ENCODE results near the gene SDSL. TPM values are rescaled to one million over a fixed set of nuclear protein-coding genes. Genes with fewer than 3 reads are reported as not detected.
A peak's percentile ranks its signal among the peaks of the same experiment; 100 is the strongest.

The SDSL gene
- polyA plus RNA-seq, 1 donor (not counting 4 experiments of a cell fraction or from before 2014, with no cell fraction given), result 1.9 TPM

DNA sequence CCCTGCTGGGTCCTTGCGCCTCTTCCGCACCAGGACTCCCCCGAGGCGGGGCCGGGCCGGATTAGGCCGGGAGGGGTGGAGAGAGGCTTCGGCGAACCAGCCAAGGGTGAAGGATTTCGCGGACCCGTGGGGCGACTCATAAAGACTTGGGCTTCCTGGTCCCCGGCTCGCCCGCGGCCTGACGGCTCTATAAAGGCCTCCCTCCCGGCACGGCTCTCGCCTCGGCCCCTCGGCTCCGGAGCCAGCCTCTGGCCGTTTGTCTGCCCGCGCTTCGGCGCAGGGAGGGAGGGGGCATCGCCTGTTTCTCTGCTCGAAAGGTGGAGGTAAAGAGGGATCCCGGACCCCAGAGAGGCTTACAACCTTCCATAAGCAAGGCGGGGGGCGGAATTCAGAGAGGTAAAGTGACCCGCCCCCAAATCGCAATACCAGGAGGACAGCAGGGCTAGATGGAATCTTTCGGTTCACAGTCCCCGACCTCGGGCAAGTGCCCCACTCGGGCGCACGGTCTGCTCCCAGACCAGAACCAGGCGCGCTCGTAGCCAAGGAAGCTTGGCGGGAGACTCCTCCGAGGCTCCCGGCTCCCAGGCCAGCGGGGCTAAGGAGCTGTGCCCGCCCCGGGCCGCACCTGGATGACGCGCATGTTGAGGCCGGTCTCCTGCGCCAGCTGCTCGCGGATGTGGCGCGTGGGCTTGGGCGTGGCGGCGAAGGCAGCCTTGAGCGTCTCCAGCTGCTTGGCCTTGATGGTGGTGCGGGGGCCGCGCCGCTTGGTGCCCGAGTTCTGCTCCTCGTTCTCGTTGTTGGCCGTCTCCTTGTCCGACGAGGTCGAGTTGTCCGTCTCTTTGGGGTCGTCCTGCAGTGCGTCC is 45.6 kb downstream of the SDSL start:
- H2AFZ ChIP-seq (ENCODE audit: control insufficient read depth, low read length), result peak overlapping the region; percentile 71
- no peaks in the 10 kb centered on the region for H3K79me2 ChIP-seq (ENCODE audit: control insufficient read depth, insufficient read depth, low read length)
- H3K27me3 ChIP-seq (ENCODE audit: control insufficient read depth, extremely low read depth, insufficient read depth, low read length), result peaks cover 100% of the 10 kb centered on the region
- H3K9ac ChIP-seq (ENCODE audit: control insufficient read depth, extremely low read depth, insufficient read depth, low read length), result peak overlapping the region; percentile 58
- no peaks in the 10 kb centered on the region for H3K36me3 ChIP-seq (ENCODE audit: control insufficient read depth in 2 of 2, extremely low read depth in 1 of 2, insufficient read depth in 2 of 2, low read length in 2 of 2)
- dilution Hi-C loops (cut with MboI; ENCODE audit: extremely low pct_ligation_motif_present, low sequenced_read_pairs), result no loop called here
- no peaks in the 10 kb centered on the region for H3K9me1 ChIP-seq (ENCODE audit: control insufficient read depth, extremely low read depth, insufficient read depth, low read length)
- H3K4me3 ChIP-seq (ENCODE audit: control insufficient read depth in 2 of 3, extremely low read depth in 1 of 3, insufficient read depth in 2 of 3, low read depth in 1 of 3, low read length in 3 of 3), result peak overlapping the region; percentile 43 to 70 (median 58)
- no peaks in the 10 kb centered on the region for H3K9me3 ChIP-seq (ENCODE audit: control insufficient read depth, low read depth, low read length)
- H4K20me1 ChIP-seq (ENCODE audit: control insufficient read depth, extremely low read depth, insufficient read depth, low read length), result peaks cover 3% of the 10 kb centered on the region
- peak overlapping the region; percentile 85 for H3K4me2 ChIP-seq (ENCODE audit: control insufficient read depth, extremely low read depth, insufficient read depth, low read depth, low read length)
- no peak for FAIRE-seq
- no peak for TF ChIP-seq CTCF (optimal IDR thresholded peaks at IDR 0.05 in 1 of 3, IDR thresholded peaks at IDR 0.05 in 1 of 3, conservative IDR thresholded peaks at IDR 0.05 in 1 of 3; ENCODE audit: extremely low read depth in 1 of 3, insufficient read depth in 2 of 3, low read length in 3 of 3)
- TF ChIP-seq EZH2 (IDR thresholded peaks at IDR 0.05; ENCODE audit: low read length), result peak; percentile 53
- no peak overlapping the region for H3K27ac ChIP-seq (ENCODE audit: control insufficient read depth, insufficient read depth, low read length)
- no peak for DNase-seq (ENCODE audit: low read depth, low spot score)
- H3K4me1 ChIP-seq (ENCODE audit: control insufficient read depth, extremely low read depth, insufficient read depth, low read length), result peaks cover 13% of the 10 kb centered on the region

DNA sequence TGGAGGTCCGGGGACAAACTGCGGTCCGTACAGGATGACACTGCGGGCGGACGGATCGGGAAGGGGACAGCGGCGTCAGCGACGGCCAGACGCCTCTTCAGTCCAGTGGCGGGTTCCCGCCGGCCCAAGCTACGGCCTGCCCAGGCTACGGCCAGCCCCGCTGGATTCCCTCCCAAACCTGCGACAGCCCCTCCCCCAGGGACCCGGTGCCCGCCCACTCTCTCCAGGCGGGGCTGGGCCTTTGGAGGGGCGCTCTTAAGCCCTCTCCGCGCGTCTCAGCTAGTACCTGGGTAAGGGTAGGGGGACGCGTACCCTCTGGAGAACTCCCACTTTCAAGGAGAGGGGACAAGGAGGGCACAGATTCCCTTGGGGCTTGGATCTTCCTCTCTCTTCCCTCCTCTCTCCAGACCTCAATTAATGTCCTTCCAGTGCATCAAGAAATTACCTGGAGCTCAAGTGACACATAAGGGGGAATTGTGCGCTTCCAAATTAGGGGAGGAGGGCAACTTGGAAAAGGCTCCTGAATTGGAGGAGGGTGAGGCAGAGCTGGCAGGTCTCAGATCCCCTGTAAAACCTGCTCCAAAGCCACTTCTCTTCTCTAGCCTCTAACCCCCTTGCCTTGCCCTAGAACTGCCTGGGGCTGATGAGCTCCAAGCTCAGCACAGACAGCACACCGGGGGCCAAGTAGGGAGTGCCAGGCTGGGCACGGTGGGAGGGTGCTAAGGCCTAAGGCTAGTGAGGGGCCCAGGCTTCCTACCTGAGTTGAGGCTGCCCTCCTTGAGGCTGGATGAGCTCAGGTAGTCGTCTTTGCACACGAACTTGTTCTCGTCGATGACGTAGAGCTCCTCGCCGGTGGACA is 46.4 kb downstream of the SDSL start:
- H3K4me3 ChIP-seq (ENCODE audit: control insufficient read depth in 2 of 3, extremely low read depth in 1 of 3, insufficient read depth in 2 of 3, low read depth in 1 of 3, low read length in 3 of 3), result peak overlapping the region; percentile 43 to 70 (median 58)
- peak; percentile 4 for DNase-seq (ENCODE audit: low read depth, low spot score)
- H3K79me2 ChIP-seq (ENCODE audit: control insufficient read depth, insufficient read depth, low read length), result no peaks in the 10 kb centered on the region
- H3K9ac ChIP-seq (ENCODE audit: control insufficient read depth, extremely low read depth, insufficient read depth, low read length), result no peak overlapping the region
- dilution Hi-C loops (cut with MboI; ENCODE audit: extremely low pct_ligation_motif_present, low sequenced_read_pairs), result no loop called here
- peak overlapping the region; percentile 71 for H2AFZ ChIP-seq (ENCODE audit: control insufficient read depth, low read length)
- peaks cover 13% of the 10 kb centered on the region for H3K4me1 ChIP-seq (ENCODE audit: control insufficient read depth, extremely low read depth, insufficient read depth, low read length)
- TF ChIP-seq CTCF (optimal IDR thresholded peaks at IDR 0.05 in 1 of 3, IDR thresholded peaks at IDR 0.05 in 1 of 3, conservative IDR thresholded peaks at IDR 0.05 in 1 of 3; ENCODE audit: extremely low read depth in 1 of 3, insufficient read depth in 2 of 3, low read length in 3 of 3) (no peak), EZH2 (IDR thresholded peaks at IDR 0.05; ENCODE audit: low read length) (no peak)
- no peaks in the 10 kb centered on the region for H3K9me1 ChIP-seq (ENCODE audit: control insufficient read depth, extremely low read depth, insufficient read depth, low read length)
- peaks cover 2% of the 10 kb centered on the region for H4K20me1 ChIP-seq (ENCODE audit: control insufficient read depth, extremely low read depth, insufficient read depth, low read length)
- H3K36me3 ChIP-seq (ENCODE audit: control insufficient read depth in 2 of 2, extremely low read depth in 1 of 2, insufficient read depth in 2 of 2, low read length in 2 of 2), result no peaks in the 10 kb centered on the region
- H3K27me3 ChIP-seq (ENCODE audit: control insufficient read depth, extremely low read depth, insufficient read depth, low read length), result peaks cover 100% of the 10 kb centered on the region
- H3K9me3 ChIP-seq (ENCODE audit: control insufficient read depth, low read depth, low read length), result no peaks in the 10 kb centered on the region
- H3K27ac ChIP-seq (ENCODE audit: control insufficient read depth, insufficient read depth, low read length), result no peak overlapping the region
- peak overlapping the region; percentile 85 for H3K4me2 ChIP-seq (ENCODE audit: control insufficient read depth, extremely low read depth, insufficient read depth, low read depth, low read length)
- FAIRE-seq, result no peak
